HL-60/S4 treated with retinoic acid at 250 ng/mL for 4 days and 3 days (cell line): Measurements from ENCODE around the gene C1QTNF6.
"Not testable (repeated sequence)": the region's sequence is repeated elsewhere in the genome, so short reads cannot be mapped to it uniquely, and the experiment has no call there.

Experiments used
- in situ Hi-C: fragments of 300-500 bp; cut with MboI; formaldehyde crosslinking; loops from 2 replicates; pipeline ENCODE4 v1.7.0; 2022; ENCODE audit warnings: low sequenced_read_pairs

C1QTNF6 gene

GRCh38 chr22:37208401-37209139 lies 20.5 kb upstream of the C1QTNF6 start:
- in situ Hi-C loops: no loop called here

GRCh38 chr22:37207981-37208380 lies 19.9 kb upstream of the C1QTNF6 start:
- in situ Hi-C loops: no loop called here

GRCh38 chr22:37206841-37207821 lies 19.1 kb upstream of the C1QTNF6 start:
- in situ Hi-C loops: no loop called here

GRCh38 chr22:37206118-37206840 lies 18.2 kb upstream of the C1QTNF6 start:
- in situ Hi-C loops: no loop called here

GRCh38 chr22:37205046-37205445 lies 17.0 kb upstream of the C1QTNF6 start:
- in situ Hi-C loops: no loop called here

GRCh38 chr22:37204045-37204655 lies 16.1 kb upstream of the C1QTNF6 start:
- in situ Hi-C loops: no loop called here

GRCh38 chr22:37203354-37204044 lies 15.5 kb upstream of the C1QTNF6 start:
- in situ Hi-C loops: no loop called here

- in situ Hi-C loops: no loop called here
Measured at GRCh38 chr22:37202716-37203115, 14.7 kb upstream of the C1QTNF6 start.

- in situ Hi-C loops: no loop called here
Measured at GRCh38 chr22:37202001-37202555, 14.0 kb upstream of the C1QTNF6 start.

- in situ Hi-C loops: not testable (repeated sequence)
Measured at GRCh38 chr22:37201443-37201820, 13.4 kb upstream of the C1QTNF6 start.

- in situ Hi-C loops: no loop called here
Measured at GRCh38 chr22:37199760-37200108, 11.7 kb upstream of the C1QTNF6 start.

- in situ Hi-C loops: no loop called here
Measured at GRCh38 chr22:37199103-37199759, 11.2 kb upstream of the C1QTNF6 start.

- in situ Hi-C loops: no loop called here
Measured at GRCh38 chr22:37198258-37199102, 10.4 kb upstream of the C1QTNF6 start.

- in situ Hi-C loops: no loop called here
Measured at GRCh38 chr22:37197451-37198257, 9.6 kb upstream of the C1QTNF6 start.

- in situ Hi-C loops: no loop called here
Measured at GRCh38 chr22:37196539-37197450, 8.7 kb upstream of the C1QTNF6 start.

- in situ Hi-C loops: no loop called here
Measured at GRCh38 chr22:37195921-37196320, 7.9 kb upstream of the C1QTNF6 start.

GRCh38 chr22:37194750-37195149 lies 6.7 kb upstream of the C1QTNF6 start:
- in situ Hi-C loops: no loop called here
